Frontal cortex (tissue), 4 donors: ENCODE results near the gene ERF. TPM values are rescaled to one million over a fixed set of nuclear protein-coding genes. Genes with fewer than 3 reads are reported as not detected.

Experiments
- DNase-seq, 2 donors: peaks; one replicate each; pipeline ENCODE4 v3.0.0; 2012; ENCODE audit warnings: low spot score in 2 of 2
- FAIRE-seq: peaks from 2 replicates; lab custom pipeline; 2012; peaks lifted over from hg19 to GRCh38; lab: Jason Lieb, UNC
- total RNA-seq: library from RNA; depleted of rRNA; stranded (reverse); fragments of >200 nt; gene quantifications from one replicate; pipeline ENCODE4 v1.2.3, GENCODE V29; 2014
- donor health status: control.
- donor health status: control.
- donor health status: control.

ERF gene
- total RNA-seq, 1 donor from 2014 or later, result 7.7 TPM

DNA sequence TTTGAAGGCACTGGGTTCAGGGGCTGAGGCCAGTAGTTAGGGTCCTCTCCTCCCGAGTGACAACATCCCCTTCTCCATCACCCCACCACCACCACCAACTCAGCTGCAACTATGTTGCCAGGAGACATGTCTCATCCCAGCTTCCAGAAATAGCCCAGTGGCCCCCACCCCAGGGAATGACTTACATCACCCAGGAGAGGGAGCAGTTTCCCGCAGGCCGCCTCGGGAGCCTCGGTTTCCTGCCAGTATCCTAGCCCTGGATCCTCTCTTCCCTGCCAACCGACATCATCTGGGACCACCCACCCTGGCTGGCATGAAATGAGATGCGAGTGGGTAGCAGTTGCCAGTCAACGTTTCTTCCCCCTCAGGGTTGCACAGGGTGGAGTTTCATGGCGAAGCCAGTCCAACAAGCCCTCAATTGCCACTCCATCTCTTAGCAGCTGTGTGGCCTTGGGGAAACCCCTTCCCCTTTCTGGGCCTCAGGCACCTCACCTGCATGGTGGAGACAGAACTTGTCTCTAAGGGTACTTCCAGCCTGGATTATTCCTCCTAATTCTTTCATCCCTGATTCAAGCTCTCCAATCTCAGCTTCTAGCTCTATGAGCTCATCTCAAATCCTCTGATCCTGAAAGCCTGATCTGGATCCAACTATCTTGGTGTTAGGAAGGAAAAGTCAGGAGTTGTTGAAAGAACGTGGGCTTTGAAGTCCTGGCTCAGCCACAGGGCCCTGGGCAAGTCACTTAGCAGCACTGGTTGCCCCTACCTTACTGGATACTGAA is 8.6 kb downstream of the ERF start:
- no peak for FAIRE-seq
- peak; percentile 81 to 85 for DNase-seq

DNA sequence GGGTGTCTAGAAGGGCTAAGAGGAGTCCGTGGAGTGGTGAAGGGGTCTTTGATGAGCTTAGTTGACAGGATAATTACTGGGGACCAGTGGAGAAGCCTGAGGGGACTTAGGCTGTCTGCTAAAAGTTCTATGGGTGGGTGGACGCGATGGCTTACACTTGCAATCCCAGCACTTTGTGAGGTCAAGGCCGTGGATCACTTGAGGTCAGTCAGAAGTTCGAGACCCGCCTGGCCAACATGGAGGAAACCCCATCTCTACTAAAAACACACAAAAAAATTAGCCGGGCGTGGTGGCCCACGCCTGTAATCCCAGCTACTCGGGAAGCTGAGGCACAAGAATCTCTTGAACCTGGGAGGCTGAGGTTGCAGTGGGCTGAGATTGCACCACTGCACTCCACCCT is 9.7 kb downstream of the ERF start:
- FAIRE-seq, result no peak

DNA sequence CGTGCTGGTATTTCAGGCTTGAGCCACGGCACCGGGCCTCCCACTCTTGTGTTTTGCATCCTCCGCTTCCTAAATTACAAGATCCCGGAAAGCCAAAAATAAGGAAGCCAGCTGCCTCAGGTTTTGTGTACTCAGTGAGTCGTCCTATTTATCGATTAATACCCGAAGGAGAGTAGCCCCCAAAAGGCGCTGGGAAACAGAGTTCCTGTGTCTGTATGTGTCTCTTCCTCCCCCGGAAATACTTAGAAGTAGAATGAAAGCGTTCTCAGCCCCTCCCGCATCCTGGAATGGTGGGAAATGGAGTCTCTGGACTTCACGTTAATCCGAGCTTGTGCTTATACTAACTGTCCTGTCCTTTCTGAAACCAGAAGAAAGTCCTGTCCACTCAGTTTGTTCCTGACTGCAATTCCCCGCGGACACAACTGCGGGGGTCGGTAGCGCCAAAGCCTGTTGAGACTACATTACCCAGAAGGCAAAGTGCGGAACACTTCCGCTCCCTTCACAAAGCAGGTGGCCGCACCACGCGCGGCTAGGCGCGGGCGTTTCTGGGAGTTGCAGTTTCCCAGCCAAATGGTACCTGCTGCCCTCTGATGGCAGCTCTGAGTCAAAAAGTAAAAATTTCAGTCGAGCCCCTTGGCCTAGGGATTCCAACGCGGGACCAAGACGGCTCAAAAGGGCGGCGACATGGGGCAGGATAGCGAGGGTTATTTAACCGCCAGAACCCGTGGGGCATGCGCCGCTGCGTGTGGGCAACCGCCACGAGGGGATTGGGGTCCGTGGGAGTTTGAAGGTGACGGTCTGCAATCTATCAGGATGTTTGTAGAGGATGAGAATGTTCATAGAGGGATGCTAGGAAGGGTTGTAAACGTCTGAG is 10.3 kb downstream of the ERF start:
- FAIRE-seq (no peak), DNase-seq (peak; percentile 83 to 85)

More for the DNA sequence above, 9.7 kb downstream of the ERF start:
- DNase-seq, result no peak

DNA sequence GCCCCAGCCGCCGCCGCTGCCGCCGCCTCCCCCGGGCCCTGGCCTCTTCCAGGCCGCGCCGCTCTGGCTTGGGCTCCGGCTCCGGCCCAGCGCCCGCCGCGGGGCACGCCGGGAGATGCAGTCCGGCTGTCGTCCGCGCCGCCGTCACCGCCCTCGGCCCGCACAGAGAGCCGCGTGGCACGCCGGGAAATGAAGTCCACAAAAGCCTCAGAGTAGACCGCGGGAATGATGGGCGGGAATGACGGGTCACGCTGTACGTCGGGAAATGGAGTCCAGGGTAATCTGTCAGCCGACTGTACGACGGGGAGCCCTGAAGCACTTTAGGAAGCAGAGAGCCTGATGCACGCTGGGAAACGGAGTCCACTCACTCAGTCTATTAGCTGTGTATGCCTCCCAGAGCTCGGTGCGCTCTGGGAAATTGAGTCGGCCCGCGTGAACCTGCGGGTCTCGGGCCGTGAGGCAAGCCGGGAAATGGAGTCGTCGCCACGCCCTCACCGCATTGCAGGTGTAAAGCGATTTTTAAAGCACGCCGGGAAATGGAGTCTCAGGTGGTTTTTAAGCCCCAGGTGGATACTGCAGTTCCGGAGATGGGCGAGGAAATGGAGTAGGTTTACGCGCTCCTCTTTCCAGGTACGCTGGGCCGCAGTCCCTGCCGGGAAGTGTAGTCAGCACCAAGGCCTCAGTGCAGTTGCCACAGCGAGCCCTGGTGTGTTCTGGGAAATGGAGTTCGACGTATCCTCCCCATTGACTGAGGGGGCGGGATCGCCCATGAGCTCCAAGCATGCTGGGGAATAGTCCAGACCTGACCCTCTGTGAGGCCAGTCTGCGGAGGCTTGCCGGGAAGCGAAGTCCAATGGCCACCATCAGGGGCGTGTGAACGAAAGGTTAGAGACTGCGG is 12.2 kb downstream of the ERF start, which contains the start of gene GSK3A:
TSS of gene GSK3A (minus strand) at position 91 of the 898 bp plus-strand sequence. CDS start 137 bp downstream, outside the sequence.
- FAIRE-seq (no peak), DNase-seq (peak; percentile 91 to 97)

DNA sequence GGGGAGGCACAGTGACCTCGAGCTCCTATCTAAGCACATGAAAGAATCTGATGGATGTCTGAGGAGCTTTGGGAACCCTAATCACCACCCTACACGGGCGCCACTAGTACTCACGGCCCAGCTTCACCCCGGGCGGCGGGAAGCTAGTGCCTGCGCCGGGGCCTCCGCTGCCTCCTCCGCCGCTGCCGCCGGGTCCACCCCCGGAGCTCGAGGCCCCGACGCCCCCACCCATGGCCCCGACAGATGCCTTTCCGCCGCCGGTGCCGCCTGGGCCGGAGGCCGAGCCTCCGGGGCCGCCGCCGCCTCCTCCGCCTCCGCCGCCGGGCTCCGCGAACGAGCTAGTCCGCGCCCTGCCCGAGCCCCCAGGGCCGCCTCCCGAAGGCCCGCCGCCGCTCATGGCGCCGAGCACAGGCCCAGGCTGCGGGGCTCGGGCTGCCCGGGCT is 12.8 kb downstream of the ERF start:
- FAIRE-seq (no peak), DNase-seq (no peak)

DNA sequence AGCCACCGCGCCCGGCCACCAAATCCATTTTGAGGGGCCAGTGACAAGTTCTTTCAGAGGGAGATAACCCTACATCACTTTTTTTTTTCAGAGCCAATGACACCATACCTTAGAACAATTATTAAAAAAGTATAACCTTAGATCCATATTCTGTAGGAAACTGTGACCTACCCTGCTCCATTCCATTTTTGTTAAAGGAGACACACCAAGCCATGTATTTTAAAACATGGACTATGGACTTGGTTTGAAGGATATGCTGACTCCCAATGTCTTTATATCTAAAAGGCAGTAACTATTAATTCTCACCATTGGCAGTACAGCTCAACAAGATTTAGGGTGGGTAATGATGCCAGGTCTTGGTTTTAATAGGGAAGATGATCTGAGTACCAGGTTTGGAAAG is 13.6 kb downstream of the ERF start:
- DNase-seq (no peak), FAIRE-seq (no peak)

DNA sequence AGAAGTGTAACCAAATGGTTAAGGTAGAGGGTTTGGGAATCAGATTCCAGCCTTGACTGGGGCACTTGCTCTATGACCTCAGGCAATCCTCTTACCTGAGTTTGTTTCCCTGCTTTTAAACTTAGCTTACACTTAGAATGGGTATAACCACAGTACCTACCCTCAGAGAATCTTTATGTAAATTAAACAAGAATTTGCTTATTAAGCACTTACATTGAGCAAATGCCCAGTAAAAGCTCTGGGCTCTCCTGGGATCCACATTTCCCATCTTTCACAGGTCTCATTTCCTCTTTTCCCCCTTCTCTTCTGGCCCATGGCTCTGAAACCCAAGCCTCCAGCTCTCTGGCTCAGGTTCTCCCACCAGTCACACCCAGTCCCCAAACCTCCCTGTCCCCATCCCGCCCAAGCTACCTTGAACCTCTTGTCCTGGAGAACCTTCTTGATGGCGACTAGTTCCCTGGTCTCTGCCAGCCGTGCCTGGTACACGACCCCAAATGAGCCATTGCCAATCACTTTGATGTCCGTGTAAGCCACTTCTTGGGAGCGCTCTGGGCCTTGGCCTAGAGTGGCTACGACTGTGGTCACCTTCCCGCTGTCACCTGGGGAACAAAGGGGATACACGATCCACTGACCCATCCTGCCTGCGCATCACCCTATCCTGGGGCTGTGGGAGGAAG is 15.2 kb downstream of the ERF start:
- DNase-seq (no peak), FAIRE-seq (no peak)

DNA sequence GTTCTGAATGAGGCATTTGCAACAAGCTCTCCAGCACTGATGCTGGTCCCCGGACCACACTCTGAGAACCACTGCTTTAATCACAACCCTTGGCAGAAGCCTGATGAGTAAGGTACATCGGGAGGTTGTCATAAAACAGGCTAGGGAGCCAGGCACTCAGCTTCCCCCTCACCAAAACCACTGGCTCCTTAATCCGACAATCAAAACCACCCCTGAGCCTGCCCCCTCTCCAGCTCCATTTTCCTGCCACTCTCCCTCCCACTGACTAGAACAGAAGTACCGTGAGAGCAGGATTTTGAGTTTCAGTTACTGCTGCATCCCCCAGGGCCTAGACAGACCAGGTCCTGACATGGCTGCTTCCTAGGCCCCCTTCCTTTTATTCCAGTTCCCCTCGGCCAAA is 19.7 kb downstream of the ERF start:
- FAIRE-seq, result no peak

DNA sequence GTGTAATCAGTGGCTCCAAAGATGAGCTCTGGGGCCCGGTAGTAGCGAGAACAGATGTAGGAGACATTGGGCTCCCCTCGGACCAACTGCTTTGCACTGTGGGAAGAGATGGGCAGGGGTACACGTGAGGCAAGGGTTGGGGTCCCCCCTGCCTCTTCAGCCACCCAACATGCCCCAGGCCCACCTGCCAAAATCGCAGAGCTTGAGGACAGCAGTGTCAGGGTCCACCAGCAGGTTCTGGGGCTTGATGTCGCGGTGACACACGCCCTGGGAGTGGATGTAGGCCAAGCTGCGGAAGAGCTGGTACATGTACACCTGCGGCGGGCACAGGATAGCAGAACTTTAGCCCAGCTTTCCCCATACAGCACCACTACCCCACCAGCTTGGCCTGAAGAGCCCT is 20.6 kb downstream of the ERF start:
- FAIRE-seq (no peak), DNase-seq (no peak)

More for the DNA sequence above, 19.7 kb downstream of the ERF start:
- DNase-seq, result no peak

DNA sequence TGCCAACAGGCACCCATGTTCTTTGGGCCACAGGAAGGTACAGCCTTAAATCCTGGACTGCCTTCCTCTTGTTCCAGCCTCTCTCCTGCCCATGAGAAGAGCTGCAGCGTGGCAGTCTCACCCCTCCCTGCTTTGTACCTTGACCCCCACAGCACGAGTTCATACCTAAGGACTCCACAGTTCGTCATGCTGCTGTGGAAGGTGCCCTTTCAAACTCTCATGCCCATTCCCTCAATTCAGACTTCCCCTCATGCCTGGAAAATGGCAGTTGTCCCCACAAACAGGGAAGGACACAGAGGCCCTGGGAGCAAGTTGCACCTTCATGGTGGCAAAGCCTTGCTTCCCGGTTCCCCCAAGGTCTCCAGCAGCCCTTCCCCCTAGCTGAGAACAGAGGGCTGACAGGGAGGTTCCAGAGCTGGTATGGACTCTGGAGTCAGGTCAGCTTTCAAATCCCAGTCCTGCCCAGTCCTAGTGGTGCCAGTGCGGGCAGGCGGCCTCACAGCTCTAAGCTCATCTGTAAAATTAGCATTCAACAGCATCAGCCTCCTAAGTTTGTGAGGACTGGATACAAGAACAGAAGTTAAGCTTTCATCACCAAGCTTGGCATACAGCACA is 21.1 kb downstream of the ERF start:
- DNase-seq (no peak), FAIRE-seq (no peak)

DNA sequence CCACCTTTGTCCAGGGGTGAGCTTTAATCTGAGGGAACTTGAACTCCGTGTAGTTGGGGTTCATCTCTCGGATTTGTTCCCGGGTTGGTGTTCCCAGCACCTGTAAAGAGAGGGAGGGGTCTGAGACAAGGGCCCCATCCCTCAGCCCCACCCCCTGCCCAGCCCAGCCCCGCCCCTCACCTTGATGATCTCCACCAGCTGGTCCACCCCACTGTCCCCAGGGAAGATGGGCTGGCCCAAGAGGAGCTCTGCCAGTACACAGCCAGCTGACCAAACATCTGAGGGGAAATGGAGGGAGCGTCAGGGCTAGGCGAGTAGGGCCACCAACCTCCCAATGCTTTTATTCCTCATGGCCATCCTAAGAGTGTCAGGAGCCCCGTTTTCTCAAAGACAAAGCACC is 21.8 kb downstream of the ERF start:
- FAIRE-seq (no peak), DNase-seq (no peak)

DNA sequence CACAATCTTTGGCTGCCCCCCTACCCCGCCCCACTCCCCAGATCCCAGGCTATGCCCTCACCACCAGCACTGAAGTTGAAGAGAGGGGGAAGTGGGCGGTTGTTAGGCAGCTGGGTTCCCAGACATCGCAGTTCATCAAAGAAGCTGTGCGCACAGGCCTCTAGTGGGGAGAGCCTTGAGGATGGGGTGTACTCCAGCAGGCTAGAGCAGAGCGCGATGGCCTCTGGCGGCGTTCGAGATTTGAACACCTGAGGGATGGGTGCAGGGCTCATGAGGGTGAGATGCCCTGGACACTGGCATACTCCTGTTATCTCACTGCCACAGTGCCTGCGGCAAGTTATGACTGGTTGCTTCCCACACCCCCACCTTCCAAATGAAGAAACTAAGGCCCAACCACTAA is 22.5 kb downstream of the ERF start:
- DNase-seq (no peak), FAIRE-seq (no peak)

DNA sequence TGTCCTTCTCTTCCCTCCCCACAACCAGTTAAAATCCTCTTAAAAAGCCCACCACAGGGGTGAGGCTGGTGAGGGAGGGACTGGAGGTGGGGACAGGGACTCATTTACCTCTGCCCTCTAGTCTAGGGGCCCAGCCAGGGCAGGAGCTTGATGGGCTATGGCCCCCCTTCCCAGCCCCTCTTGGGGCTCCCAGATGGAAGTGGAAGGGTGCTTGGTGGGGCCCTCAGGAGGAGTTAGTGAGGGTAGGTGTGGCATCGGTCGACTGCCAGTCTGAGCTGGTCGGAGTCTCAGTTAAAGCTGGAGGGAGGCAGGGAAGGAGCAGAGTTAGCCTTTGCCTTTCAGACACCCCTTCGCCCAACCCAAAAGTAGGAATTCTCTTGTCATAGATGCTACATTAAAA is 24.4 kb downstream of the ERF start:
- no peak for DNase-seq
- FAIRE-seq, result no peak

DNA sequence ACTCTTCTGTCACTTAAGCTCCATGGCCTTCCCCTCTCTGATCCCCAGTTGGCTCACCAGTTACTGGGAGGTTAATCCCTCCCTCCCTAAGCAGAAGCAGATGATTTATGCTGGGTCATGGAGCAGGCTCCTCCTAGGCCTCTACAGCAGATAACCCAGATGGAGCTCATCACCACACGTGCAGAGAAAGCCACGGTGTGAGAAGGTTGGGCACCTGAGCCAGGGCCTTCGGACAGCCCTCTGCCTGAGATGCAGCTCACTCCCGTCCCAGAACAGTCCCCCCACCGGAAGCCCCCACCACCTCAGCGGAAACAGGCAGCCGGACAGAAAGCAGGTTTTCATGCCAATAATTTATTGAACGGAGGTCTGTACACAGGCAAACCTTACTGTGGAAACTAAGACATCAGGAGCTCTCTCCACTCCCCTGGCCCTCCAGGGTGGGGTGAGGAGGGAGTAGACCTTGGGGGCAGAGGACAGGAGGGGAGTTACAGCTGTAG is 25.0 kb downstream of the ERF start:
- DNase-seq, result no peak
- no peak for FAIRE-seq

DNA sequence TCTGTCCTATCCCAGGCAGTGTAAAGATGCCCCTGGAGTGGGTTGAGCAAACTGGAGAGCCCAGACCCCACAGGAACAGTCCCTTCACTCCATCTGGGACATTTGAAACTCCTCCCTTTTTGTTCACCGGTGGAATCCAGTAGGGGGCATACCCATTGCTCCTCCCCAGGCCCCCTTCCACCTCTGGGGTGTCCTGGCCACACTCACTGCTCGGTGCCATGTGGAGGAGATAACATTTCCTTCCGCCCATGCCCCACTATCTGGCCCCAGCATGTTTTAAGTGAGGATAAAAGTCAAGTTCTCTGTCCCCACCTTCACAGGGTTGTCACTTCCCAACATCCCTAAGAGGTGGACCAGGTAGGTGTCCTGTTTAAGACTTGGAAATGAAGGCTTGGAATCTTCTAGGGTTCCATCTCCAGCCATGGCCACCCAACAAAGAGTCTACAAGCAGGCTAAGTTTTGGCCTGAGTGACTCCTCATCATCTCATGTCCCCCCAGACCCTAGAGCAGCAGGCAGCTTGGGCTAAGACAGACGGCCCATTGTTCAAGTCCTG is 25.6 kb downstream of the ERF start:
- DNase-seq (no peak), FAIRE-seq (no peak)

DNA sequence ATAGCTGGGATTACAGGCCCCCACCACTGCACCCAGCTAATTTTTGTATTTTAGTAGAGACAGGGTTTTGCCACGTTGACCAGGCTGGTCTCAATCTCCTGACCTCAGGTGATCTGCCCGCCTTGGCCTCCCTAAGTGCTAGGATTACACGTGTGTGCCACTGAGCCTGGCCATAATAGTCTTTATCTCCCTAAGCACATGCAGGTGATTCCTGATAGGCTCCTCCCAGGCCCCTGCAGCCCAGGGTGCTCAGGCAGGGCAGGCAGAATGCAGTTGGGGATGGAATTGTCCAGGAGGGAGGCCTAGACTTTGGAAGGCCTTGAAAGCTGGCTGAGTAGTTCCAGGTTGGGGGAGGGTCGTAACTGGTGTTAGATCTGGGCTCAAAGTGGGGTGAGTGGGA is 26.3 kb downstream of the ERF start:
- no peak for FAIRE-seq
- no peak for DNase-seq

DNA sequence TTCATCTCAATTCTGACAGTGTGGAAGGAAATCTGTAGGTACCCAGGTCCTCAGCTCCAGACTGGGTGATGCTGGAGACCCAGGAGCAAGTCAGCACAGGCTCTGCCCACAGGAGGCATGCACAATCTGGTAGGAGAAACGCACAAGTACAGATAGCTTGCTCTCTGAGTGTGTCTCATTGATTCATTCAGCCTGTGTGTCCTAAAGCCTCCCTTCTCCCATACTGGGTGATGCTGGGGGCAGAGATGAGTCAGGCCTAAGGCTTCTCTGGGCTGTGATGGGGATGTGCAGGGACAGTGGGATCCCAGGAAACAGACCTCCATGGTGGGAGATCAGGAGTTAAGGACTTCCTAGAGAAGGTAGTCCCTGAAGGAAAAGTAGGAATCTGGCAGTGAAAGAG is 28.0 kb downstream of the ERF start:
- no peak for FAIRE-seq
- DNase-seq, result no peak

DNA sequence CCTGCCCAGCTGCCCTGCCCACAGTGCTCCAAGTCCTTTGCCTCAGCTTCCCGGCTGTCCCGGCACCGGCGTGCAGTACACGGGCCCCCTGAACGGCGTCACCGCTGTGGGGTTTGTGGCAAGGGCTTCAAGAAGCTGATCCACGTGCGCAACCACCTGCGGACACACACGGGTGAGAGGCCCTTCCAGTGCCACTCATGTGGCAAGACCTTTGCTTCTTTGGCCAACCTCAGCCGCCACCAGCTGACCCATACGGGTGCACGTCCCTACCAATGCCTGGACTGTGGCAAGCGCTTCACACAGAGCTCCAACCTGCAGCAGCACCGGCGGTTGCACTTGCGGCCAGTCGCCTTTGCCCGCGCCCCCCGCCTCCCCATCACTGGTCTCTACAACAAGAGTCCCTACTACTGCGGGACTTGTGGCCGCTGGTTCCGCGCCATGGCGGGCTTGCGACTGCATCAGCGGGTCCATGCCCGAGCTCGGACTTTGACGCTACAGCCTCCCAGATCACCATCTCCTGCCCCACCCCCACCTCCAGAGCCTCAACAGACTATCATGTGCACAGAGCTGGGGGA is 29.1 kb downstream of the ERF start:
- FAIRE-seq, result no peak
- no peak for DNase-seq
